GM12875 (cell line): ENCODE measurements around the gene SHROOM1.

Experiments used
- H3K4me3 ChIP-seq: one replicate; pipeline ENCODE4 v1.5.1; 2011; ENCODE audit warnings: low read depth, low read length, control low read depth
- TF ChIP-seq, protein P1 (sequence below): IDR thresholded peaks from 2 replicates; pipeline ENCODE4 v1.5.1; 2011; ENCODE audit warnings: low read depth, mild to moderate bottlenecking, control low read depth, inconsistent platforms, low read length, moderate library complexity, borderline replicate concordance; ENCODE audit not compliant: insufficient read depth

The SHROOM1 gene

DNA sequence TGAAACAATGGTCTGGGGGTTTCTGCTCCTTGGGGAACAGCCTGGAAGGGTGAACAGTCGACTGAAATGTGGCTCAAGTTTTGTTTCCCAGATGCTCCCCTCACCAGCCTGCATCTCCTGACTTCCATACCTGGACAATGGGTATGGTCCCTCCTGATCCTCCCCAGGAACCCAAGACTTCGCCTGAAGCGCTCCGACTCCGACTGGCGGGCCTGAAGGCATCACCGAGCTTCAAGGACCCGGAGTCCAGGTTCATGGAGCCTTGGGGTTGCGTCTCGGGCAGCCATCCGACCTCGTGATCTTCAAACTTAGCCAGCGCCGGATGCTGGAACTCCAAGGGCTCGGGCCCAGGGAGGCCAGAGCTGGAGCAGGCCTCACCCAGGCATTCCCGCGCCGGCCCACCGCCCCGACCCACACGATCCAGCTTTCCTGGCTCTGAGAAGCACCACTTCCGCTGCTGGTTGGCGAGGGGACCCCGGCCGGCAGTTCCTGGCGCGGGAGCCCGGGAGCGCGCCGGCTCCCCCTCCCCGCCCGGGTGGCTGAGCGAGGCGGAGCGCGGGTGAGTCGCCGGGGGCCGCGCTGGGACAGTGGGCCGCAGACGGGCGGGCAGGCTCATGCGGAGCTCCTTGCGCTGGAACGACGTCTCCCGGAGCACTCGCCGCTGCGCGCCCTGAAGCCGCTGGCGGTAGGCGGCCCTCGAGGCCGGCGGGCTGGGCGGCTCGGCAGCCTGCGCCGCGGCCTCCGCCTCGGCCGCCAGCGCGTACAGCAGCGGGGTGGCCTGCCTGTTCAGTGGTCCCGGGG lies 5.2 kb downstream of the SHROOM1 start:
- TF ChIP-seq, protein P1, sequence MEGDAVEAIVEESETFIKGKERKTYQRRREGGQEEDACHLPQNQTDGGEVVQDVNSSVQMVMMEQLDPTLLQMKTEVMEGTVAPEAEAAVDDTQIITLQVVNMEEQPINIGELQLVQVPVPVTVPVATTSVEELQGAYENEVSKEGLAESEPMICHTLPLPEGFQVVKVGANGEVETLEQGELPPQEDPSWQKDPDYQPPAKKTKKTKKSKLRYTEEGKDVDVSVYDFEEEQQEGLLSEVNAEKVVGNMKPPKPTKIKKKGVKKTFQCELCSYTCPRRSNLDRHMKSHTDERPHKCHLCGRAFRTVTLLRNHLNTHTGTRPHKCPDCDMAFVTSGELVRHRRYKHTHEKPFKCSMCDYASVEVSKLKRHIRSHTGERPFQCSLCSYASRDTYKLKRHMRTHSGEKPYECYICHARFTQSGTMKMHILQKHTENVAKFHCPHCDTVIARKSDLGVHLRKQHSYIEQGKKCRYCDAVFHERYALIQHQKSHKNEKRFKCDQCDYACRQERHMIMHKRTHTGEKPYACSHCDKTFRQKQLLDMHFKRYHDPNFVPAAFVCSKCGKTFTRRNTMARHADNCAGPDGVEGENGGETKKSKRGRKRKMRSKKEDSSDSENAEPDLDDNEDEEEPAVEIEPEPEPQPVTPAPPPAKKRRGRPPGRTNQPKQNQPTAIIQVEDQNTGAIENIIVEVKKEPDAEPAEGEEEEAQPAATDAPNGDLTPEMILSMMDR: no peak
- peak overlapping the region; percentile 41 for H3K4me3 ChIP-seq

DNA sequence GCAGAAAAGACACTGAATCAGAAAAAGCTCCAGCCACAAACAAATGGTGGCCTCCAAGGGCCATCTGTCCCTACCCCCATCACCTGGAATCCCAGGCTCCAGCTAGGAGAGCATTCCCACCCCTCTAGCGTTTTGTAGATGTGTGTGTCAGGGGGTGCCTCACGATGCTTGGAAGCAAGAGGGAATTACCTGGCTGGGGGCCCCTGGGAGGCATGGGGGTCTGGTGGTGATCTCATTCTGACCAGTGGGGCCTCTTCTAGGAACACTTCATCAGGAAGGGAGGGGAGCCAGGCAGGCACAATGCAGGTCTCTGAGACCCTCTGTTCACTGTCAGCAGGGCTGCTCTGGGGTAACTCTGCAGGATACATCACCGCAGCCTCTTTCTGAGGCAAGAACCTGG lies 6.0 kb downstream of the SHROOM1 start:
- no peak overlapping the region for H3K4me3 ChIP-seq
- TF ChIP-seq, protein P1: no peak

DNA sequence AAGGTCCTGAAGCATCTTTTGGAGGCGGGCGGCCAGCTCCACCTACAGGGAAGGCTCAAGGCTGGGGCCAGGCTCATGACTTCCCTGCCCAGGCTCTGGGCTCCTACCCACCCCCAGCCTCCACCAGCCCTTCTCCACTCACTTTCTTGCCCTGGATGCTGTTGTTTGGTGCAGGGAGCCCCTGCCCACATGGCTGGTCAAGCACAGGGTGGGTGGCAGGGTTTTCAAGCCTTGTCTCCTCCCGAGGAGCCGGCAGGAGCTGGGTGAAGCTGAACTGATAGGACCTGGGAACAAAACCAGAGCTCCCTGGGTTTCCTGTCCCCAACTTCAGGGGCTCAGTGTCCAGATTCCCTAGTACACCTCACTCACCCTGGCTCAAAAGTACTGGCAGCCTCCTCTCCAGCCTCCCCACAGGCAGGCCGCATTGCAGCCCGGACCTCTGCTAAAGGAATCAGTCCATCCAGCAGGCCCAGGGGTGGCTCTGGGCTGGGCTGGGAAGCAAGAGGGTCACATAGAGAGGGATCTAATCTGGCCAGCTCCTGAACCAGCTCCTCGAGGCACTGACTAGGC lies 6.9 kb downstream of the SHROOM1 start:
- TF ChIP-seq, protein P1: no peak
- no peak overlapping the region for H3K4me3 ChIP-seq

DNA sequence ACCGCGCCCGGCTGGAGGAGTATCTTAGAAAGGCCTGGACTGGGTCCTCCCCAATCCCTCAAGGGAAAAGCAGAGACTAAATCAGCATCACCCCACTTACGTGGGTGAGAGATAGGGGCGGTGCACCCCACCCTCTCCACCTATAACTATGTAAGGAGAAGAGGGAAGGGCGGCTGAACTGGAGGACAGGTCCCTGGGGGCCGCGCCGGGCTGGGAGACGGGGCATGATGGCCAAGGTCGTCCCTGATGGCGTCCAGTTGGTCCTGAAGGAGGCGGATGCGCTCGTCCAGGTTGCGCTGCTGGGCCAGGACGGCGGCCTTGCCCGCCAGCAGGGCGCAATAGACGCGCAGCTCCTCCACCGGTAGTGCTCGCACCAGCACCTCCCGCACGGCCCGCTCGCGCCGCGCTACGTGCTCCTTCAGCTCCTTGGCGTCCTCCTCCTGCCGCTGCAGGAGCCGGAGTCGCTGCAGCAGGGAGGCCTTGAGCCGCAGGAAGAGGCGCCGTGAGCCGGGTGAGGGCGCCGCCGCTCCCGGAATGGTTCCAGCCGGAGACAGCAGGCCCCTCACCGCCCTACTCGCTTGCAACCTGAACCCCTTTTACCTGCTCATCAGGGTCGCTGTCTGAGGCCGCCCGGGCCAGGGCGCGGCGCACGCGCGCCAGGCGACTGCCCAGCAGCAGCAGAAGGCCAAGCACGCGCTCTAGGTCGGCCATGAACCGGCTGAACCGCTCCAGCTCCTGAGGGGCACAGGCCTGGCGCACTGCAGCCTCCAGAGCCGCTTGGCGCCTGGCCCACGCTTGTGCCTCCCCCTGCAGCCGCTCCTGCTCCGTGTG lies 7.6 kb downstream of the SHROOM1 start:
- H3K4me3 ChIP-seq: no peak overlapping the region
- TF ChIP-seq, protein P1: no peak

DNA sequence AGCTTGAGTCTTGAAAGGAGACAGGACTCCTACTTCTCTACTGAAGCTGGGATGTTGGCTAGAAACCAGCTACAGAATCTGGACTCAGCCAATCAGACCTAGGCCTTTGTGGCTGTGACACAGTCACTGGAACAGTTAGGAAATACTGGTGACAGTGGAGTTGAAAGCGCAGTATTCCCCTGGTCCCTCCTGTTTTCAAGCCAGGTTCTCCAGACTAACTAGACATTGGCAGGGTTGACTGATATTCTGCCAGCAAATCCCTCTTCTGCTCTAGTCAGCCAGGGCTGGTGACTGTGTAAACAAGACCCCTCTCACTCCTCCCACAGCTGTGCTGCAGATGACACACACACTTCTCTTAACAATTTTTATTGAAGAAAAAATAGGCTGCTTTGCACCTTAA lies 8.7 kb downstream of the SHROOM1 start:
- TF ChIP-seq, protein P1: no peak

DNA sequence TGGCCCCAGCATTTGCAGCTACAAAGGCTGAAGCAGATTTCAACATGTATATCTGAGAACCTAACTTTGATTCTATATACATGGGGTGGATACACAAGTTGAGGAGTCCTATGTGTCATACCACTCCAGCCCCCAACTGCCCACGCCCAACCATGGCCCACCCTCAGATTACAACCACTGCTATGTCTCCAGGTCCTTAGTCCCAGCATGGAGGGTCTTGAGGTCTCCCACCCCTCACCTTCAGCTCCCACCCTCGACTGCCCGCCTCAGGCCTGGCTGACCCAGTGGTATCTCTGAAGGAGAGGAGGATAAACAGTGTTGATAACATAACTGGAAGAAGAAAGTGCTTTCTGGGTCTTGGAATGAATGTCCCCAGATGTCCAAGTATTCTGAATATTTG lies 9.1 kb downstream of the SHROOM1 start:
- H3K4me3 ChIP-seq: no peak overlapping the region
- TF ChIP-seq, protein P1: no peak

More for the DNA sequence above, 8.7 kb downstream of the SHROOM1 start:
- H3K4me3 ChIP-seq: no peak overlapping the region
